Peyer's patch (tissue), 4 donors: ENCODE results near the gene INPP5J. TPM values are rescaled to one million over a fixed set of nuclear protein-coding genes. Genes with fewer than 3 reads are reported as not detected.
A peak's percentile ranks its signal among the peaks of the same experiment; 100 is the strongest.
"Not testable (repeated sequence)": the region's sequence is repeated elsewhere in the genome, so short reads cannot be mapped to it uniquely, and the experiment has no call there.

Experiments used
- DNase-seq, 3 donors: peaks; one replicate each; pipeline ENCODE4 v3.0.0-alpha.2; 2017 to 2019
- H3K27ac ChIP-seq, 4 donors: fragments of 200-600 bp; sonication (generic); one replicate each; pipeline ENCODE4 v1.5.1; 2016 to 2019
- H3K27me3 ChIP-seq, 2 donors: fragments of 200-600 bp; sonication (generic); one replicate each; pipeline ENCODE4 v1.5.1; 2019
- H3K36me3 ChIP-seq, 3 donors: fragments of 200-600 bp; sonication (generic); one replicate each; pipeline ENCODE4 v1.5.1; 2016 to 2019
- H3K4me1 ChIP-seq, 4 donors: fragments of 200-600 bp; sonication (generic); one replicate each; pipeline ENCODE4 v1.5.1; 2016 to 2019
- H3K4me3 ChIP-seq, 4 donors: fragments of 200-600 bp; sonication (generic); 1 replicate in 3 of 4; 2 replicates in 1 of 4; pipeline ENCODE4 v1.5.1; 2016 to 2019; ENCODE audit warnings: mild to moderate bottlenecking in 1 of 4
- H3K9me3 ChIP-seq, 4 donors: fragments of 200-600 bp; sonication (generic); one replicate each; pipeline ENCODE4 v1.5.1; 2016 to 2019; ENCODE audit warnings: mild to moderate bottlenecking in 1 of 4
- CTCF ChIP-seq, 6 experiments: fragments of 450-650 bp in 4 of 6; fragments of 200-600 bp in 2 of 6; sonication (generic) in 1 of 6; IDR thresholded peaks; one replicate each; pipeline ENCODE4 v1.5.1; 2017 to 2019; ENCODE audit warnings: antibody characterized with exemption in 6 of 6, mild to moderate bottlenecking in 3 of 6, moderate library complexity in 1 of 6
- POLR2A ChIP-seq, 2 donors: fragments of 450-650 bp; IDR thresholded peaks; one replicate each; pipeline ENCODE4 v1.5.1; 2017; ENCODE audit warnings: antibody characterized with exemption in 2 of 2, mild to moderate bottlenecking in 2 of 2, moderate library complexity in 2 of 2
- total RNA-seq, 4 donors: library from RNA; depleted of rRNA; stranded (reverse); fragments of >200 nt; gene quantifications; one replicate each; pipeline ENCODE4 v1.1.0, GENCODE V29; 2016

The INPP5J gene
- total RNA-seq, 4 donors from 2014 or later = 18.2 to 203 (median 156) TPM

GRCh38 chr22:31106001-31106571, 16.7 kb upstream of the INPP5J start:
- no peaks in the 10 kb centered on the region for H3K9me3 ChIP-seq
- H3K4me3 ChIP-seq = peak overlapping the region; percentile 18 to 72 (median 66)
- H3K27ac ChIP-seq = peak overlapping the region; percentile 87 to 92 (median 88)
- DNase-seq = peak in 1 of 3 donors; percentile 55
- H3K27me3 ChIP-seq = no peaks in the 10 kb centered on the region
- H3K4me1 ChIP-seq = peaks cover 0 to 13% (median 0%) of the 10 kb centered on the region in 4 donors
- H3K36me3 ChIP-seq = peaks cover 0 to 18% (median 0%) of the 10 kb centered on the region in 3 donors
- TF ChIP-seq POLR2A (IDR thresholded peaks at IDR 0.05) (no peak), CTCF (IDR thresholded peaks at IDR 0.05) (no peak)

DNA sequence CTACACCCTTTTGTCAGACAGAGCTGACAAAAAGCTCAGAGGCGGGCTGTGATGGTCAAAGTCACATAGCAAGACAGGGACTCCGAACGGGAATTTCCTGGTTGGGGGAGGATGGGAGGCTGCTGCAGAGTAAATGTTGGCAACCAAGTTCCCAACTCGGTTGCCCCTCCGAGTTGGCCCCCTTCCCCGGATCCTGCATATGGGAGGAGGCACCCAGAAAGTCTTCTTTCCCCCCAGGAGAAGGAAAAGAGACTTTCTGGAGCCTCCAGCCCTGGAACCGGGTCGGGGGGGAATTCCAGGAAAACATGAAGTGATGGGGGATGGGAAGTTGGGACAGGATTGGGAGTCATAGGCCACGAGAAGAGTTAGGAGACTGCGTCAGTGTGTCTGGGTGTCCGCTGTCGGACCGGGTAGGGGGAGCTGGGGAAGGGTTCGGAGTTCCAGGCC, 16.0 kb upstream of the INPP5J start:
- no peak for TF ChIP-seq POLR2A (IDR thresholded peaks at IDR 0.05)
- no peak for TF ChIP-seq CTCF (IDR thresholded peaks at IDR 0.05)
- peak overlapping the region; percentile 65 to 80 (median 70) for H3K4me3 ChIP-seq
- H3K9me3 ChIP-seq = no peaks in the 10 kb centered on the region
- H3K27me3 ChIP-seq = no peaks in the 10 kb centered on the region
- H3K4me1 ChIP-seq = peaks cover 0 to 13% (median 0%) of the 10 kb centered on the region in 4 donors
- H3K36me3 ChIP-seq = peaks cover 0 to 15% (median 0%) of the 10 kb centered on the region in 3 donors
- DNase-seq = peak in 1 of 3 donors; percentile 49
- peak overlapping the region; percentile 87 to 92 (median 88) for H3K27ac ChIP-seq

DNA sequence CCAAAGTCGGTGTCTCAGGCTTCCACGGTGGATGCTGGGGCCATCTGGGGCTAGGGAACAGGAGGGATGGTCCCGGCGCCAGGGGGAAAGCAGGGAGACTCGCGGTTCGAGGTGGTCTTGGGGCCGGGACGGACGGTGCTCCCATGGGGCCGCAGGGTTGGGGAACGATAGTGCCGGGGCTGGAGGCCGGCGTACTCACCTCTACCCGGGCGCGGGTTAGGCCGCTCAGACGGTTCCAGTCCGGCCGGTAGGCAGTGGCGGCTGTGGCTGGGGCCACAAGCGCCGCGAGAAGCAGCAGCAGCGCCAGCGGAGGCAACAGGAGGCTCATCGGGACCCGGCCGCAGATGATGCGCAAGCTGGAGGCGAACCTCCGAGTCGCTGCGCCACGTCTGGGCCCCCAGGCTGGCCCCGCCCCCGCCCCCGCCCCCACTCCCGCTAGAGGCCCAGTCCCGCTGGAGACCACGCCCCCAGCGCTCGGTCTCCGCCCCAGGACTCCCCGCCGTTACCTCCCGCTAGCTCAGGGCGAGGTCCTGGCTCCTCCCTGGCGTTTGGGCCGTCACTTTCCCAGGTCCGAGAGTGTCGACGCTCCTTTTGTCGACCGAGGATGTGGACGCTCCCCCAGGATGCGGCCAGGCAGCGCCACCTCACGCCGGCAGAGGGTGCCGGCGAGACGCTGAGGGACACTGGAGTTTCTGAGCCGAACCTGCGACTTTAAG, 15.4 kb upstream of the INPP5J start, which contains the start of gene SELENOM:
Gene SELENOM, minus strand, starts transcription at position 391 of the 716 bp plus-strand sequence. Its CDS starts 63 bp downstream, at position 328.
- Histone ChIP-seq H3K4me1 (peaks cover 0 to 13% (median 0%) of the 10 kb centered on the region in 4 donors), H3K27ac (peak within 1 kb of the TSS; percentile 87 to 92 (median 88)), H3K27me3 (no peaks in the 10 kb centered on the region), H3K4me3 (peak within 1 kb of the TSS; percentile 65 to 80 (median 70)), H3K9me3 (peaks cover 0 to under 1% (median 0%) of the 10 kb centered on the region in 4 donors), H3K36me3 (peaks cover 0 to 15% (median 0%) of the 10 kb centered on the region in 3 donors)
- TF ChIP-seq POLR2A (IDR thresholded peaks at IDR 0.05) = peak in 1 of 2 donors; percentile 36
- peak; percentile 54 to 98 (median 88) for TF ChIP-seq CTCF (IDR thresholded peaks at IDR 0.05)
- DNase-seq = peak; percentile 87 to 98 (median 97)

DNA sequence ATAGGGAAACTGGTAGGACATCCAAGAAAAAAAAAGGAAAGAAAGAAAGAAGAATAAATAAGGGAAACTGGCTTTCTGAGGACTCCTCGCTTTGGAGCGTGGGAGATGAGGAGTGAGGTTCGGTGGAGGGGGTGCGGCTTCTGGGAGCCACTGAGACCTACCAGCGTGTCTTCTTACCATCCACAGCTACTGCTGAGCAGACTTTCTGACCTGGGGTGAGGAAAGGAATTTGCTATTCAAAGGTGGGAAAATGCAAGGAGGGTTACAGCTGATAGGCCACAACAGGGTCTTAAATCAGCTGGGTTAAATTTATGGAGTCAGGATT, 14.9 kb upstream of the INPP5J start:
- TF ChIP-seq POLR2A (IDR thresholded peaks at IDR 0.05) (no peak), CTCF (IDR thresholded peaks at IDR 0.05) (peak in 1 of 6 experiments; percentile 0)
- H3K27me3 ChIP-seq = no peaks in the 10 kb centered on the region
- H3K9me3 ChIP-seq = peaks cover 0 to 6% (median 0%) of the 10 kb centered on the region in 4 donors
- peak overlapping the region; percentile 65 to 80 (median 70) for H3K4me3 ChIP-seq
- DNase-seq = no peak
- peaks cover 0 to 15% (median 0%) of the 10 kb centered on the region in 3 donors for H3K36me3 ChIP-seq
- H3K4me1 ChIP-seq = peaks cover 0 to 11% (median 0%) of the 10 kb centered on the region in 4 donors
- peak overlapping the region; percentile 43 to 87 (median 72) for H3K27ac ChIP-seq

- H3K4me1 ChIP-seq, H3K9me3 ChIP-seq, DNase-seq, H3K27ac ChIP-seq, H3K27me3 ChIP-seq, H3K4me3 ChIP-seq, H3K36me3 ChIP-seq: not testable (repeated sequence)
Observed at GRCh38 chr22:31112547-31113091, 10.1 kb upstream of the INPP5J start.
